Measurements from ENCODE around the gene ERAP2.

Gene ERAP2

GRCh38 chr5:96952974-96953730 lies 76.9 kb downstream of the ERAP2 start:
- H3K4me3 ChIP-seq (ENCODE audit: low read depth, low read length): no peak overlapping the region
- TF ChIP-seq CTCF (IDR thresholded peaks at IDR 0.05; ENCODE audit: low read depth, low read length): no peak

GRCh38 chr5:96957254-96958049 lies 81.2 kb downstream of the ERAP2 start:
- H3K4me3 ChIP-seq (ENCODE audit: low read depth, low read length): no peak overlapping the region
- no peak for TF ChIP-seq CTCF (IDR thresholded peaks at IDR 0.05; ENCODE audit: low read depth, low read length)

GRCh38 chr5:96958977-96959376 lies 82.7 kb downstream of the ERAP2 start:
- H3K4me3 ChIP-seq (ENCODE audit: low read depth, low read length): no peak overlapping the region
- no peak for TF ChIP-seq CTCF (IDR thresholded peaks at IDR 0.05; ENCODE audit: low read depth, low read length)

GRCh38 chr5:96961053-96961452 lies 84.8 kb downstream of the ERAP2 start:
- TF ChIP-seq CTCF (IDR thresholded peaks at IDR 0.05; ENCODE audit: low read depth, low read length): no peak
- no peak overlapping the region for H3K4me3 ChIP-seq (ENCODE audit: low read depth, low read length)

GRCh38 chr5:96962540-96962991 lies 86.3 kb downstream of the ERAP2 start:
- no peak for TF ChIP-seq CTCF (IDR thresholded peaks at IDR 0.05; ENCODE audit: low read depth, low read length)
- H3K4me3 ChIP-seq (ENCODE audit: low read depth, low read length): no peak overlapping the region

- no peak for TF ChIP-seq CTCF (IDR thresholded peaks at IDR 0.05; ENCODE audit: low read depth, low read length)
- H3K4me3 ChIP-seq (ENCODE audit: low read depth, low read length): no peak overlapping the region
Measured at GRCh38 chr5:96963267-96963666, 87.0 kb downstream of the ERAP2 start.

GRCh38 chr5:96966801-96967200 lies 90.5 kb downstream of the ERAP2 start:
- TF ChIP-seq CTCF (IDR thresholded peaks at IDR 0.05; ENCODE audit: low read depth, low read length): no peak
- H3K4me3 ChIP-seq (ENCODE audit: low read depth, low read length): no peak overlapping the region

Data from WI38 (cell line).